Keratinocyte (primary cell): ENCODE measurements around the gene RPS8.
"Not testable (repeated sequence)": the region's sequence is repeated elsewhere in the genome, so short reads cannot be mapped to it uniquely, and the experiment has no call there.

Experiments used
- EZH2 ChIP-seq: IDR thresholded peaks from one replicate; pipeline ENCODE4 v1.6.1; 2012; ENCODE audit warnings: inconsistent platforms, mild to moderate bottlenecking, low read length, moderate library complexity
- TF ChIP-seq, protein P1 (sequence below), 3 experiments: IDR thresholded peaks in 1 of 3; conservative IDR thresholded peaks in 1 of 3; optimal IDR thresholded peaks in 1 of 3; 2 replicates in 2 of 3; 3 replicates in 1 of 3; pipeline versions ENCODE3 to v1.5.1; 2011; ENCODE audit warnings: low read length in 3 of 3, mild to moderate bottlenecking in 3 of 3, moderate library complexity in 2 of 3, control low read depth in 1 of 3, inconsistent platforms in 1 of 3; ENCODE audit not compliant: insufficient read depth in 2 of 3; ENCODE audit errors: extremely low read depth in 1 of 3

DNA sequence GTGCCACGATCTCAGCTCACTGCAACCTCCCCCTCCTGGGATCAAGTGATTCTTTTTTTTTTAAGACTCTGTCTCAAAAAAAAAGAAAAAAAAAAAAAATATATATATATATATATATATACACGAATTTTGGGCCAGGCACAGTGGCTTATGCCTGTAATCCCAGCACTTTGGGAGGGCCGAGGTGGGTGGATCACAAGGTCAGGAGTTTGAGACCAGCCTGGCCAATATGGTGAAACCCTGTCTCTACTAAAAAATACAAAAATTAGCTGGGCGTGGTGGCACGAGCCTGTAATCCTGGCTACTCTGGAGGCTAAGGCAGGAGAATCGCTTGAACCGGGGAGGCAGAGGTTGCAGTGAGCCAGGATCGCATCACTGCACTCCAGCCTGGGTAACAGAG lies 22.5 kb downstream of the RPS8 start:
- TF ChIP-seq, protein P1, sequence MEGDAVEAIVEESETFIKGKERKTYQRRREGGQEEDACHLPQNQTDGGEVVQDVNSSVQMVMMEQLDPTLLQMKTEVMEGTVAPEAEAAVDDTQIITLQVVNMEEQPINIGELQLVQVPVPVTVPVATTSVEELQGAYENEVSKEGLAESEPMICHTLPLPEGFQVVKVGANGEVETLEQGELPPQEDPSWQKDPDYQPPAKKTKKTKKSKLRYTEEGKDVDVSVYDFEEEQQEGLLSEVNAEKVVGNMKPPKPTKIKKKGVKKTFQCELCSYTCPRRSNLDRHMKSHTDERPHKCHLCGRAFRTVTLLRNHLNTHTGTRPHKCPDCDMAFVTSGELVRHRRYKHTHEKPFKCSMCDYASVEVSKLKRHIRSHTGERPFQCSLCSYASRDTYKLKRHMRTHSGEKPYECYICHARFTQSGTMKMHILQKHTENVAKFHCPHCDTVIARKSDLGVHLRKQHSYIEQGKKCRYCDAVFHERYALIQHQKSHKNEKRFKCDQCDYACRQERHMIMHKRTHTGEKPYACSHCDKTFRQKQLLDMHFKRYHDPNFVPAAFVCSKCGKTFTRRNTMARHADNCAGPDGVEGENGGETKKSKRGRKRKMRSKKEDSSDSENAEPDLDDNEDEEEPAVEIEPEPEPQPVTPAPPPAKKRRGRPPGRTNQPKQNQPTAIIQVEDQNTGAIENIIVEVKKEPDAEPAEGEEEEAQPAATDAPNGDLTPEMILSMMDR (optimal IDR thresholded peaks at IDR 0.05 in 1 of 3, IDR thresholded peaks at IDR 0.05 in 1 of 3, conservative IDR thresholded peaks at IDR 0.05 in 1 of 3; ENCODE audit: extremely low read depth in 1 of 3, insufficient read depth in 2 of 3, low read length in 3 of 3): not testable (repeated sequence)
- TF ChIP-seq EZH2: not testable (repeated sequence)
